Activated CD8-positive, alpha-beta memory T cell treated with anti-CD3 and anti-CD28 coated beads for 36 hours (primary cell): Measurements from ENCODE around the gene EOMES. TPM values are rescaled to one million over a fixed set of nuclear protein-coding genes. Genes with fewer than 3 reads are reported as not detected.

Experiments
- CTCF ChIA-PET: fragments of 350-600 bp; sonication (Branson Sonifier 250); formaldehyde crosslinking; loops from one replicate; lab custom pipeline; 2021; ENCODE audit warnings: antibody characterized with exemption; lab: Charles Lee
- POLR2A ChIA-PET: fragments of 350-600 bp; sonication (Branson Sonifier 250); formaldehyde crosslinking; loops from one replicate; lab custom pipeline; 2021; ENCODE audit warnings: antibody characterized with exemption; lab: Charles Lee
- total RNA-seq, 2 experiments: library from RNA; stranded (reverse); gene quantifications; one replicate each; pipeline ENCODE4 v1.2.3, GENCODE V29; 2021

EOMES gene
- total RNA-seq, 2 experiments from 2014 or later: 16.2 to 16.3 TPM

GRCh38 chr3:27723815-27724458, 1.8 kb upstream of the EOMES start:
- ChIA-PET POLR2A (interaction anchor here (4.2 kb wide), 1 partner anchor 12 kb away, joined by 24 read pairs; no protein-coding TSS in a partner anchor), CTCF (interaction anchor here (0.8 to 5.1 kb wide), 3 partner anchors 9 to 12 kb away, joined by 4 to 41 read pairs (median 4); no protein-coding TSS in a partner anchor)

- CTCF ChIA-PET: interaction anchor here (0.7 to 5.1 kb wide), 3 partner anchors 9 to 283 kb away, joined by 3 to 41 read pairs (median 4); no protein-coding TSS in a partner anchor
- POLR2A ChIA-PET: interaction anchor here (0.7 to 4.2 kb wide), 2 partner anchors 11 to 238 kb away, joined by 6 to 24 read pairs; no protein-coding TSS in a partner anchor
Observed at GRCh38 chr3:27723456-27723814, 1.3 kb upstream of the EOMES start.

GRCh38 chr3:27723001-27723445, 900 bp upstream of the EOMES start:
- POLR2A ChIA-PET: interaction anchor here (0.7 to 4.2 kb wide), 2 partner anchors 11 to 239 kb away, joined by 6 to 24 read pairs; no protein-coding TSS in a partner anchor

GRCh38 chr3:27720899-27721716, 1.0 kb downstream of the EOMES start:
- ChIA-PET CTCF (interaction anchor here (0.6 to 5.1 kb wide), 14 partner anchors 8 to 625 kb away, joined by 3 to 41 read pairs (median 4); no protein-coding TSS in a partner anchor), POLR2A (interaction anchor here (0.5 to 4.2 kb wide), 8 partner anchors 9 to 606 kb away, joined by 3 to 24 read pairs (median 4); no protein-coding TSS in a partner anchor)

More at GRCh38 chr3:27723001-27723445, 900 bp upstream of the EOMES start:
- CTCF ChIA-PET: interaction anchor here (0.7 to 5.1 kb wide), 4 partner anchors 10 to 562 kb away, joined by 3 to 41 read pairs (median 4); no protein-coding TSS in a partner anchor

- ChIA-PET POLR2A (interaction anchor here (0.8 to 1.2 kb wide), 7 partner anchors 8 to 608 kb away, joined by 3 to 16 read pairs (median 3); no protein-coding TSS in a partner anchor), CTCF (interaction anchor here (0.6 to 1.3 kb wide), 5 partner anchors 8 to 602 kb away, joined by 3 to 5 read pairs (median 3); no protein-coding TSS in a partner anchor)
Observed at GRCh38 chr3:27719314-27720003, 2.7 kb downstream of the EOMES start.

- POLR2A ChIA-PET: interaction anchor here (0.5 to 1.0 kb wide), 5 partner anchors 227 to 630 kb away, joined by 3 to 11 read pairs (median 3); partner anchors contain the start of genes AZI2 and ZCWPW2
- CTCF ChIA-PET: no interaction called here
Observed at GRCh38 chr3:27718459-27718858, 3.7 kb downstream of the EOMES start.

- ChIA-PET POLR2A (interaction anchor here (0.7 to 0.9 kb wide), 2 partner anchors 175 to 575 kb away, joined by 3 read pairs; no protein-coding TSS in a partner anchor), CTCF (no interaction called here)
Observed at GRCh38 chr3:27717200-27717852, 4.8 kb downstream of the EOMES start.

GRCh38 chr3:27716309-27716708, 5.8 kb downstream of the EOMES start:
- CTCF ChIA-PET: interaction anchor here (0.6 to 0.8 kb wide), 2 partner anchors 130 to 612 kb away, joined by 4 to 5 read pairs; no protein-coding TSS in a partner anchor
- POLR2A ChIA-PET: no interaction called here

GRCh38 chr3:27715863-27716262, 6.3 kb downstream of the EOMES start:
- ChIA-PET CTCF (interaction anchor here (0.8 kb wide), 1 partner anchor 612 kb away, joined by 4 read pairs; no protein-coding TSS in a partner anchor), POLR2A (no interaction called here)

GRCh38 chr3:27715454-27715806, 6.7 kb downstream of the EOMES start:
- POLR2A ChIA-PET: no interaction called here
- CTCF ChIA-PET: interaction anchor here (0.8 to 1.0 kb wide), 2 partner anchors 528 to 613 kb away, joined by 3 to 4 read pairs; no protein-coding TSS in a partner anchor

GRCh38 chr3:27714692-27715453, 7.2 kb downstream of the EOMES start:
- CTCF ChIA-PET: interaction anchor here (1.0 kb wide), 1 partner anchor 528 kb away, joined by 3 read pairs; no protein-coding TSS in a partner anchor
- POLR2A ChIA-PET: no interaction called here

GRCh38 chr3:27714146-27714526, 8.0 kb downstream of the EOMES start:
- CTCF ChIA-PET: interaction anchor here (1.0 to 2.7 kb wide), 2 partner anchors 8 to 529 kb away, joined by 3 to 41 read pairs; partner anchors contain the start of gene EOMES
- POLR2A ChIA-PET: no interaction called here

- CTCF ChIA-PET: interaction anchor here (0.7 to 2.7 kb wide), 5 partner anchors 9 to 614 kb away, joined by 3 to 41 read pairs (median 5); partner anchors contain the start of gene EOMES
- POLR2A ChIA-PET: interaction anchor here (0.5 to 0.6 kb wide), 2 partner anchors 527 to 597 kb away, joined by 3 to 4 read pairs; no protein-coding TSS in a partner anchor
Observed at GRCh38 chr3:27713435-27714145, 8.5 kb downstream of the EOMES start.

GRCh38 chr3:27713078-27713423, 9.1 kb downstream of the EOMES start:
- ChIA-PET POLR2A (interaction anchor here (0.5 to 1.7 kb wide), 6 partner anchors 9 to 613 kb away, joined by 3 to 24 read pairs (median 4); partner anchors contain the start of genes CMC1 and EOMES), CTCF (interaction anchor here (0.7 to 2.7 kb wide), 6 partner anchors 9 to 615 kb away, joined by 3 to 41 read pairs (median 6); partner anchors contain the start of gene EOMES)

- POLR2A ChIA-PET: interaction anchor here (0.6 to 1.7 kb wide), 10 partner anchors 10 to 637 kb away, joined by 3 to 24 read pairs (median 4); partner anchors contain the start of genes AZI2, CMC1, EOMES and ZCWPW2
- CTCF ChIA-PET: interaction anchor here (0.6 to 2.7 kb wide), 25 partner anchors 10 to 637 kb away, joined by 3 to 41 read pairs (median 4); partner anchors contain the start of gene EOMES
Observed at GRCh38 chr3:27712136-27713077, 9.7 kb downstream of the EOMES start.
